Measurements from ENCODE around the gene RAPGEF4.

RAPGEF4 gene

DNA sequence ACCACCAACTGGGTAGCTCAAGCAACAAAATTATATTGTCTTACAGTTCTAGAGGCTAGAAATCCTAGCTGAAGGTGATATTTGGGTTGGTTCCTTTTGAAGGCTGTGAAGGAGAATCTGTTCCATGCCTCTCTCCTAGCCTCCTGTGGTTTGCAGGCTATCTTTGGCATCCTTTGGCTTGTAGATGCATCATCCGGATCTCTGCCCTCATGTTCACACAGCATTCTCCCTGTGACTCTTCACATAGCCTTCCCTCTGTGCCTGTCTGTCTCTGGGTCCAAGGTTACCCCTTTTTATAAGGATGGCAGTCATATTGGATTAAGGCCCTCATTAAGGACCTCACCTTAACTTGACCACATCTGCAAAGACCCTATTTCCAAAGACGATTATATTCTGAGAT is 261.4 kb downstream of the RAPGEF4 start:
- DNase-seq (ENCODE audit: low spot score): no peak

DNA sequence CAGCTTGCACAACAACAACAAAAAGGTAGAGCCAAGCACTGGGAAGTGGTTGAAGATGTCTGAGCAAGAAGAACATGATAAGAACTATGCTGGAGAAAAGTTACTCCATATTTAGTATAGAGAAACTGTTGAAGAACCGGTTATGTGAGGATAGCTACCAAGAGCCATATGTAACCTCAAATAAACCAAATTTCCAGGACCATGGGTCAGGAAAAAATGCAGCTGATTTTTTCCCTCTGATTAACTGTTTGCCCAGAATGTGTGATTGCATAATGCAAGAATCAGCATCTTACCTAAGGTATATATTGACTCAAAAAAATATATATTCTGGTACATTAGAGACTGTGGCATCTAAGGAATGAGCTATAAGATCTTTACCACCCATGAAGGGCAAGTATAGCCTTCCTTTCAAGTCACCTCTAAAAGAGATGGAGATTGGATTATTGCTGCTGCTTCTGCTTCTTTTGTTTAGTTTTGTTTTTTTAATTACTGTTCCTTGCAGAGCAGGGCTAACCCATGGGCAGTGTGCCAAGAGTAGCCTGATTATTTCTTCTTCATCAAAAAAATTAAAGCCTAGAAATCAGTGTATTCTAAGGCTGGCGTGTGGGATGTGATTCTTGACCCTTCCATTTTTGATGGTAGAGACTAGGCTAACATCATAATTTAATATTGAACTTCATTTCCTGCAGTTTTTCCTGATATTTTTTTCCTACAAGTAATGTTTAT is 263.1 kb downstream of the RAPGEF4 start:
- no peak for DNase-seq (ENCODE audit: low spot score)

DNA sequence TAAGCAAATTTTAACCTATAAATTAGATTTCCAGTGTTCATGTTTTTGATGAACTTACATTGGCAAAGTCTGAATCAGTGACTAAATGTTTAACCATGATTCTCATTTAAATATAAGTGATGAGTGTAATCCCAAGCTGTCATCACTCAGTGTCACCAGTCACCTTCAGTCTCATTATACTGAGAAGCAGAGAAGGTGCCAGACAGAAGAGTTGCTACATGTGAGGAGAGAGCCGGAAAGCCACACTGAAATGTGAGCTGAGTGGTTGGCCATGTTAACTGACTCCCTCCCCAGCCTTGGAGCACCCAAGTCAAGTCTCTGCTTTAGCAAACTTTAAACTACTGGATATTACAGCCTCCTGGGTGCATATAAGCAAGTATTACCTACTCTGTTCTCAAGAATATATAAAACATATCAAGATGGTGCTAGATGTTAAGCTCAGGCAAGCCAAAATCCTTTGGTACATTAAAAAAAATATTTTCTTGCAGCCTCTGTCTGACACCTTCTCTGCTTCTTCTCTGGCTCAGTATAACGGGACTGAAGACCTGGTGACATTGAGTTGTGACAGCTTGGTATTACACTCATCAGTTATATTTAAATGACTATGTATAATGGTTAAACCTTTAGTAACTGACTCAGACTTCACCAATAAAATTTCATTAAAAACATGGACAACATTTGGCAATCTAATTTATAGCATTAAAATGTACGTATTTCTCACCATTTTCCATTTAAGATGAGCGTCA is 264.2 kb downstream of the RAPGEF4 start:
- no peak for DNase-seq (ENCODE audit: low spot score)

DNA sequence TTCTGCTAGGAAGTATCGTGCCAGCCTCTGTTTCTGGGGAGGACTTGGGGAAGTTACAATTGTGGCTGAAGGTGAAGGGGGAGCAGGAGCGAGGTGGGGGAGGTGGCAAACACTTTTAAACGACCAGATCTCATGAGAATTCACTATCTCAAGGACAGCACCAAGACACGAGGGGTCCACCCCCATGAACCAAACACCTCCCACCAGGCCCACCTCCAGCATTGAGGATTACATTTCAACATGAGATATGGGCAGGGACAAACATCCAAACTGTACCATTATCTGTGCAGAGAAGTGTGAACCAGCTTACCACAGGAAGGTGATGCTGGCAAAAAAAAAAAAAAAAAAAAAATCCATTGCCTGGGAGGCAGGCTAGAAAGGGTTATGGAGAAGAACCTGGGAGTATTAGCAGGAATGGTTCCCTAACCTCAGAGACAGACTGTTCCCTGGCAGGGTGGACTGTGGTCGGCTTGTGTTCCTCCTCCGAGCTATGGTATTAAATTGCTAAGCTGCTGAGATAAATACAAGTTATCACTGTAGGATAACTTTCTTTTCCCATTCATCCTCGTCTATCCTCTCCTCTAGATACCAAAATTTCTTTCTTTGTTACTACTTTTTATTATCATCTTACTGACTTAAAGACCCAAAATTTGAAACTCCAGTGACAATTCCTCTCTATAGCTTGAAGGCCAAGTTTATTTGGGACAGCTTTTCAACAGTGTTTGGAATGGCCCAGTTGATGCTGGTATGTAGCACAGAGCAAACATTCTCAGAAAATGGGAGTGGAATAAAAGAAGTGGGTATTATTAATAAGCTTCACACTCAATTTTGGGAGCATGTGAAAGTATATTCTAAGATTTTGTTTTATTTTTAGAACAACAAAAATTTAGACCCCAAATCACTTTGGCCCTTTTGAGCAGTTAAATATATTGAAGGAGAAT is 266.3 kb downstream of the RAPGEF4 start:
- DNase-seq (ENCODE audit: low spot score): no peak

DNA sequence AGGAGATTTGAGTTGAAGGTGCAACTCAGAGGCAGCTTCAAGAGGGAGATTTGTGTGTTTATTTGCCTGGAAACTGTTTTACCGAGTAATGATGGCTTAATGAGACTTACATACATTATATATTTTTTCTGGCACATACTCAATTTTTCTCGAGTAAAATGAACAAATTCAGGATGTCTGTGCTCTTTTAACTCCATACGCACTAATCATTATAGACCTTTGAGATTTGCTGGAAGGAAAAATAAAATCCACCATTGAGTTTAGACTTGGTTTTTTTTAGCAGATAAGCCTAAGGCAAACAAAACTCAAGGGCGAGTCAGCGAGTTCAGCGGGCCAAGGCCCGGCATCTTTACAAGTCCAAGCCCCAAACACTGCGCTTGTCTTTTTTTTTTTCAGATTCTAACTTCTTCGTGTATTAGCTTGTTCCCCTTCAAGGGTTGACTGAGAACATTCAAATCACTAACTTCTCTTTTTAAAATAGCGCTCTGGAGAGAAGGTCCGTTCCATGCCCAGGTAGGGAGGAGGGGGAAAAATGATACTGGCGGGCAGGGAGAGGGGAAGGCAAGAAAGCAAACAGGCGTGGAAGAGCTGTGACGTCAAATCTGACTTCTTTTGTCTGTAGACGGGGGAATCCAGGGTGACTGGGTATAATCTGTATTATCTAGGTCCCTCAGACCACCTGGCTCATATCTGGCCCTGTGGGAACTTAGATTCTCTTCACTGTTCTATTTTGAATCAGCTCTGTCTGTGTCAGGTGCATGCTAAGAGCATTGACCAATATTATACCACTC is 267.3 kb downstream of the RAPGEF4 start:
- DNase-seq (ENCODE audit: low spot score): no peak

DNA sequence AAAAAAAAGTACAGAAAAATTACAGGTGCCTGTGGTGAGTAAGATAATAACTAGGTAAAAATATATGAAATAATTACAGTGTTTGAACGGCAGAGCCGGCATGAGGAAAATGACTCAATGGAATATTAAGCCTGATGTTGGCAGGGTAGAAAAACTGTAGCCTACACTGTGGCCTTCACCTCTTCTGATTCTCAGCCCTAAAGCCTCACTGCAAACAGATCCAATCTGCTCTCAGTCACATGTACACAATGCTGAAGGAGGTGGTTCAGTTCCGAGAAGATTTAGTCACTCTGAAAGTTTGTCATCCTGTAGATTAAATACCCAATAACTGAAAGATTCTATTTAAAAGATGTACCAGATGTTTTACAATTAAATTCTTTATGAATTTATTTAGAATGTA is 273.1 kb downstream of the RAPGEF4 start:
- DNase-seq (ENCODE audit: low spot score): no peak

DNA sequence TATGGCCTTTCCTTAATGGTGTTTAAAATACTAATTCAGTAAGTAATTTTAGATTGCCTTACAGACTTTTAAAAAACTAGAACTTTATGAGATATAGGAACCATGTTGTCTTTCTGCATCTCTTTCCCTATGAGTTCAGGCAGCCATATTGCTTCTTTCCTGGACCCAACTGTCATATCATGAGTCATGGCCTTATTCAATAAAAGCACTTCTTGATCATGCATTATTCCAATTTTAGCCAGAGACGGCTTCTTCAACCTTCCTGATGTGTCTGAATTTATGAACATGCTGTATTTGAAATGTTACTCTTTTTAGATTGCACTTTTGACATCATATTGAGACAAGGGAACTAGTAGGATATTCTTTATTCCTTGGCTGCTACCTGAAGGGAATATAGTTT is 274.6 kb downstream of the RAPGEF4 start:
- DNase-seq (ENCODE audit: low spot score): no peak

DNA sequence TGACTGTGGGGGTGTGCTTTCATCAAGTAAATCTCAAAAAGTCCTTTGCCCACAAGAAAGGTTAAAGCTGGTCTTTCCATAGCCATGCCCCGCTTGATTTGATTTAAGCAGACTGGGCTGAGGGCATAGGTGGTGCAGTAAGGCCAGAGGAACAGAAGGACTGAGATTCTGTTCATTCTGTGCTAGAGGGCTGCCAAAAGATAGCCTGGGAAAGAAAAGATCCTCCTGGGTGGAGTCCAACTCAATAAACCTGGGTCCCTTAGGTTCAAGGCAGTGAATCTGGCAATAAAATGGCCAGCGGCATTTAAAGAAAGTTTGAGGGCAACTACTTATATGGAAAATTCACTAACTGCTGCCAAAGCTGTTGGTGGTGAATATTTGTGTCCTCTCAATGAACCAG is 280.8 kb downstream of the RAPGEF4 start:
- DNase-seq (ENCODE audit: low spot score): no peak

DNA sequence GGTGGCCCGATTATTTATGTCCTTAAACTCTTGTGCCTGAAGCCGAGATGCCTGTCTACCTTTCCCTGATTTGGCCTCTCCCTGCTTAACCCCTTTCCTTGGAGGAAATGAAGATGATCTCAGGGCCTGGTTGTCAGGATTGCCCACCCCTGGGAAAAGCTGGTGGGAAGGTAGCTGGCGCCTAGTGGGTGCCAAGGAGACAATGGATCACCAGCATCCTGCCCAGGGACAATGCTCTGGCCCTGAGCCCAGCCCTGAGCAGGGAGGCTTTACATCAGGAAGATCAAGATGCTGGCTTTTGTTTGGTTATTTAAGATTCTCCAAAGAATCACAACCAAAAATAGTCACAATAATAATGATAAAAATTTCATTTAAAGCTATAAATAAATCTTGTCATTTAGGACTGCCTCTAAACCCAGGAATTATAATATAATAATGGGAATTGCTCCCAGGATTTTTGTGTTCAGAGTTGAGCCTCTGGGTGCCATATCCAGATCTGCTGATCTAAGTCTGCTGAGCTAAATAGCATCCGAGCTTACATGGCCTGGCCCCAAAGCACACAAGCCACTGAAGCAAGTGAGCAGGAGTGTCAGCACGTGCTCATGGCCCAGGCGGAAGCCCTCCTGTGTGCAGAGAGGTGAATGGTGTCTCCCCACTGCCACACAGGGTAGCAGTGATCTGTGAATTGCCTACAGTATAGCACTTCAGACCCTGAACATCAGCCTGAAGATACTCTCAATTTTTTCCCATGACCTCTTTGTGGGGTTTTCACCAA is 282.2 kb downstream of the RAPGEF4 start:
- DNase-seq (ENCODE audit: low spot score): no peak

DNA sequence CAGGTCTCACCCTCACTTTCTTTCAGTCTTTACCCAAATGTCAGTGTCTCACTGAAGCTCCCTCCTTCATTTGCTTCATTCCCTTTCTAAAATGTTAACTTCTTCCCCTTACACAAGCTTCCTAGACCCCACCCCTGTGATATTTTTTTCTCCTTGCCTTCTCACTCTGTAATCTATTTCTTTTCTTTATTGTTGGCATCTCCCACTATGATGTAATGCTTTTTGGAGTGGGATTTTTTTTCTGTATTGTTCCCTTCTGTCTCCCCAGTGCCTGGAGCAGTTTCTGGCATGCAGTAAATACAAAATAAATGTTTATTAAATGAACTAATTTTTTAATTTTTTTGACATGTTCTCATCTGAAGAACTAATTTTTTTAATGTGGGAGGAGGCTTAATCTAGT is 284.1 kb downstream of the RAPGEF4 start:
- DNase-seq (ENCODE audit: low spot score): no peak

DNA sequence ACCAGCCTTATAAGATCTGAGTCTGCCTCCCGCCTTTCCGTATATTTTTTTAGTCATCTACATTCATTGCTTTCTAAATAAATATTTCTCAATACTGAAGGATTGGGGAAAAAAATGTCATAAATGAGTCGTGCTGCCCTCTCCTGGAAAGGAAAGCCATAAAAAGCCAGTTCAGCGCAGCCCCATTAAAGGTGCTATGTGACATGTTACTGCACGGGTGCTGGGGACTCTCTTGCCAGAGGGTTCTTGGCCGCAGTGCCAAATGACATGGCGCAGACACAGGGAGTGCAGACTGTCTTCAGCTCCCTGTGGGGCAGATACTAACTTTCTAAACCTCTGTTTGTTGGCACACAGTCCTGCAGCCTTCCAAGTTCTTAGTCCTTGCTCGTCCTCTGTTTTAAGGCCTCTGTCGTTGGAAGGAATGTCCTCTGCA is 286.3 kb downstream of the RAPGEF4 start:
- DNase-seq (ENCODE audit: low spot score): peak; percentile 51

DNA sequence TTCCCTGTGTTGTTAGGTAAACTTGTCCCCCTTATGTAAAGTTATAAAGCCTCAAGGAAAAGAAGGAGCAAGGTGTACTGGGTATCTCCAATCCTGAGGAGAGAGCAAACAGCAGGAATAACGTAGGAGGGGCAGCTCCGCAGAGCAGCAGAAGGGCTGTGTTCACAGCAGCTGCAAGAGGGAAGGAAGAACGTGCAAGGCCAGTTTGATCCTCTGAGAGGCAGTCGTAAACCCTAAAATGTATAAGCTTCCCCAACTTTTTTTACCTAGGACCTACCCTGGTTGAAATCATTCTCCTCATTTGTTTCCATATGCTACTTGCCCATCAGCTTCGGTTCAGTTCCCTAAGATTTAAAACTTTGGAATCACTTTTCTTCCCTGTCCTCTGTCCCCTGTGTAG is 288.1 kb downstream of the RAPGEF4 start:
- DNase-seq (ENCODE audit: low spot score): no peak

DNA sequence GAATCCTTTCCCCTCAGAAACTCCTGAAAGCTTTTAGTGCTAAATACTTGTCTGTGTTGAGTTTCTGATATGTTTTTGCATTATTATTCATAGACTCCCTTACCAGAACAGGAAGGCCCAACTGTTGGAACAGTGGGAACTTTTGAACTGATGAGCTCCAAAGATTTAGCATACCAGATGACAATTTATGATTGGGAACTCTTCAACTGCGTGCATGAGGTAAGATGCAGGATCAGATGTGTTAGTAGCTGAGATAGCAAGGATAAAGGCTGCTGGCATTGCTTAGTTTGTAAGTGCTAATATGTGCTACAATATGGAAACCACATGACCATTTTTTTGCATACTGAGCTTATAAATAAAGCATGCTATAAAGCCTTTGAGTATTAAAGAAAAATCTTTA is 290.8 kb downstream of the RAPGEF4 start:
- DNase-seq (ENCODE audit: low spot score): no peak

DNA sequence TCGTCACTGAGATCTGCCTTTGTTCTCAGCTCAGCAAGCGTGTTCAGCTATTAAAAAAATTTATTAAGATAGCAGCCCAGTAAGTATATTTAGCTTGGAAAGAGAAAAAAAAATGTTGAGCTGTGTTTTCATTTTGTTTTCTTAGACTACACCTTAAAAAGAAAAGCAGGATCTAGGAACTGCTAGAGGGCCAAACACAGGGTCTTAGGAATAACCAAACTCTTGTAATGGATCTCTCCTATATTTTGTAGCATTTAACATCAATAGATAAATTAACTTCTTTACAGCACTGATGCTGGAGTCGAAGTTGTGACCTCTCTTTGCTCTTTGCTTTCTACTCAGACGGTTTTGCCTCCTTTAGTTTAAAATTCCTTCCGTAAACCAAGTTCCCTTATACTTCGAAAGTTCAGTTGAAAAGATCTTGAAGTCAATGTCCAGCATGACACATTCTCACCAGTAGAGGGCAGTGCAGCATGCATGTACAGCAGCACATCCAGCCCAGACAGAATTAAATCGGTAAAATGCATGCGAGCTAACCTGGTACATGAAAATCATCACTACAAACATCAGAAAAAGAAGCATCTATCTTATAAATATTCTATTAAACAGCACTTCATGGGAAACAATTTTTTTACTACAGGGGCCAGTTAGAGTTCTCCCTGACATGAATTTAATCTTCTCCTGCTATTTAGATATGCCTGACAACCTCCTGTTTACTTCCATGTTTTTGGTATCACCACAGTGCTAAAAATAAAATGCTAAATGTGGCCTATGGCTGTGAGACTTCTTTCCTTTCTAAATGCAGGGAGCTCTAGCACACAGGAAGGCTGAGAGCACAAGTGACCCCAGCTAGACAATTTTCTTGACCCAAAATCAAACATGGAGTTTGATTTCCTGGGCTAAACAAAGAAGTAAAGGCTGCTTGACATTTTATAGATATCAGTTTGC is 291.8 kb downstream of the RAPGEF4 start:
- peak; percentile 56 for DNase-seq (ENCODE audit: low spot score)

DNA sequence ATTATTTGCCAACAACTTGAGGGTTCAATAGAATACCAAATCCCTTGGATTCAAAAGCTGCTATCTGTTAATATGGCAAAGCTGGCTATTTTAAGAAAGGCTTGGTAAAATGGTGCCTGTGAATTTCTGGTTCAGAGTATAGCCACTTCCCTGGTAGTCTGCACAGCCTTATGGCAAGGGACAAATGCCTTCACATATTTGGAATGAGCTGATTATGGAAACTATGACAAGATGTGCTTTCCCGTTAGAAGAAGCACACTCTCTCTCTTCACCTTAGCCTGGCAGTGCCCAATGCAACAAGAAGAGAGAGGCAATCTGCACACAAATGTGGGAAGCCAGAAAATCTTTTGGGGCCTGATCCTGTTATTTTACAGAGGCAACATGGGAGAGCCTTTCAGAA is 292.5 kb downstream of the RAPGEF4 start:
- no peak for DNase-seq (ENCODE audit: low spot score)

DNA sequence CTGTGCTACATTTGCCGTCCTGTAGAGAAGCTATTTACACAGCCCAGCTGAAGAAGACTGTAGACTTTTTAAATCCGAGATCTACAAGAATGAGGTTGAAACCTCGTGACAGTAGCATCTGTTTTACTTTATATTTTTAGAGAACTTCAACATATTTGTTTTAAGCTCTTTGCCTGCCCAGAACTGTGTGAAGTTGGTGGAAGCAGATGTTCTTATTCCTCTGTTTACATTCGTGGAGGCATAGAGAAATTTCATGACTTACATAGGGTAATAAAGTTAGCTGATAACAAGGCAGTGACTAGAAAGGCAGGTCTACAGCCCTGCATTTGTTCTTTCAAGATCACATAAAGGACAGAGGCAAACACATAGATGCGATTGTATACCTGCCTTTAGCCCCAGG is 293.0 kb downstream of the RAPGEF4 start:
- DNase-seq (ENCODE audit: low spot score): no peak

DNA sequence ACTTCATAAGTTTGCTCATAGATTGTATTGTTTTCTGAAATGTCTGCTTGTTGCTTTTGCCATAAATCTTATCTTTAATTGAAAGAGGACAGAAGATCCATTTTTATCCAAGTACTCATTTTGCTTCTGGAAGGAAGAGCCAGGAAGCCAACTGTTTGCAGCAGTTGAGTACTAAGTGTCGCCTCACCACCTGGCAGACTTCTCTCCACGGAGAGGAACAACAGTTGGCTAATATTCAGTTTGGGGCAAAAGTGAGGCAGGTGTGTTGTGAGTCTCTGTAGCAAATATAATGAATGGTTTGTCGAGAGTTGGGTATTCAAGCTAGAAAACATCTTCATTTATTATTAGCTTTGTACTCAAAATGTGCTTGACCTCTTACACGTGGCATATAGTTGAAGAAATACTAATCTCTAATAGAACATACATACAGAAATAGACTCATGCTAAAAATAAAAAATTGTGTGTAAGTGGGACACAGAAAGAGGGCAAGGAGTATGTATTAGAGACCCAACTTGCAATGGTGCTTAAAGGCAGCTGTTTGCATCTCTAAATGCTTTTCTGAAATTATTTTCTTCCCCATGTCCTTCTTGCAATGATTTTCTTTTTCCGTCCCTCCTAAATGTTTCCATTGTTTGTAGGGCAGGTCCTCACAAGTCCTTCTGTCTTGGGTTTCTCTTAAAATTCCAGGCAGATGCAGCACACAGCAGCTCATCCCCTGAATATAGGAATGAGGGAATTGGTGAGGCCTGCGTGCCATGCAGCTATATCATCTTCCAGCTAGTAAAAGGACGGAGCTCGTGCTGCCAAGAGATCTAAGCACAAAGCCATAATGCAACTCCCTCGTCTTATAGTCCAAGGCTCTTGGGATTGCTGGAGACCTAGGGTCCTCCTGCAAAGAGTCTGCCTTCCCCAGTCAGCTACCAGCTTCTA is 295.2 kb downstream of the RAPGEF4 start:
- no peak for DNase-seq (ENCODE audit: low spot score)

DNA sequence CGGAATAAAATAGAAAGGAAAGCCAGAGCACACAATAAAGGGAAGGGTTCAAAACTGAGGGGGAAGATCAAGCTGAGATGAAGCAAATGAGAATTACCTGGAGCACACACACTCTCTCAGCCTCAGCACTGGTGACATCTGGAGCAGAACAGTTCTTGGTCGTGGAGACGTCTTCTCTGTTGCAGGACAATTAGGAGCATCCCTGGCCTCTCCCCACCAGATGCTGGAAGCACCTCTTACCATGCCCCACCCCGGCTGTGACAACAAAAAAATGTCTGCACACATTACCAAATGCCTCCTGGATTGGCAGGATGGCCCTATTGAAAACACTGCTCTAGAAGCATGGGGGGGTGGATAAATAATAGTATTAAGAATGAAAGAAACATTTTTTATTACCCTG is 296.4 kb downstream of the RAPGEF4 start:
- DNase-seq (ENCODE audit: low spot score): no peak

DNA sequence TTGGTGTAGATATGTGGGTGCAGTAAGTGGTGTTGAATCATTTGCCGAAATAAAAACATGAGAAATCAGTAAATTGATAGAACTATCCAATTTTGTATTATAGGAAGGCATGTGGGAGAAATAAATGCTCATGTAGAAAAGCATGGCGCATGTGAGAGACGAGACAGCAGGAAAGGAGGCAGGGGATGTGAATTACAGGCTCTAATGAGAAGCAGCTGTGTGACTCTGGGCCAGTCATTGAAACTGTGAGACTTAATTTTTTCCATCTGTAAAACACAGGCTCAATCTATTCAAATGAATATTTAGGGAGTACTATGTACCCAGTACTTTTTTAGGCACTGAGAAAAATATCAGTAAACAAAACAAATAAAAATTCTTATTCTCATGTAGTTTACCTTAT is 297.4 kb downstream of the RAPGEF4 start:
- DNase-seq (ENCODE audit: low spot score): no peak

Measured in HuH-7.5 (cell line).